Mesendoderm (in vitro differentiated cells): ENCODE measurements around the gene PEX16. TPM values are rescaled to one million over a fixed set of nuclear protein-coding genes. Genes with fewer than 3 reads are reported as not detected.
A peak's percentile ranks its signal among the peaks of the same experiment; 100 is the strongest.

Experiments used
- DNase-seq: peaks from one replicate; pipeline ENCODE4 v3.0.0; 2013
- H2AK5ac ChIP-seq: 2 replicates; pipeline ENCODE4 v1.6.1; 2013; ENCODE audit warnings: low read length, inconsistent platforms
- H2BK120ac ChIP-seq: 2 replicates; pipeline ENCODE4 v1.6.1; 2013; ENCODE audit warnings: low read depth, mild to moderate bottlenecking, low read length, moderate library complexity, mixed read lengths
- H2BK15ac ChIP-seq: replicated peaks from 2 replicates; pipeline ENCODE4 v1.6.1; 2013; ENCODE audit warnings: low read depth, mild to moderate bottlenecking, moderate library complexity
- H2BK5ac ChIP-seq: 2 replicates; pipeline ENCODE4 v1.6.1; 2013; ENCODE audit warnings: low read length, inconsistent platforms
- H3K18ac ChIP-seq: 2 replicates; pipeline ENCODE4 v1.6.1; 2013; ENCODE audit warnings: mild to moderate bottlenecking, low read length, mixed read lengths
- H3K23ac ChIP-seq: one replicate; pipeline ENCODE4 v1.6.1; 2013; ENCODE audit warnings: low read length
- H3K27ac ChIP-seq: 2 replicates; pipeline ENCODE4 v1.5.1; 2013; ENCODE audit warnings: low read depth, mild to moderate bottlenecking, inconsistent platforms, low read length, moderate library complexity
- H3K27me3 ChIP-seq: 2 replicates; pipeline ENCODE4 v1.6.1; 2013; ENCODE audit warnings: low read length, control low read depth, mild to moderate bottlenecking, inconsistent platforms; ENCODE audit not compliant: insufficient read depth, poor library complexity
- H3K36me3 ChIP-seq: 2 replicates; pipeline ENCODE4 v1.6.1; 2013; ENCODE audit warnings: low read length, inconsistent platforms; ENCODE audit not compliant: control insufficient read depth, insufficient read depth
- H3K4ac ChIP-seq: one replicate; pipeline ENCODE4 v1.6.1; 2013; ENCODE audit warnings: low read depth, mild to moderate bottlenecking, low read length, moderate library complexity
- H3K4me1 ChIP-seq: 2 replicates; pipeline ENCODE4 v1.6.1; 2013; ENCODE audit warnings: low read depth, low read length, inconsistent platforms; ENCODE audit not compliant: control insufficient read depth
- H3K4me2 ChIP-seq: 2 replicates; pipeline ENCODE4 v1.6.1; 2013; ENCODE audit warnings: low read length
- H3K4me3 ChIP-seq: 2 replicates; pipeline ENCODE4 v1.5.1; 2013; ENCODE audit warnings: mild to moderate bottlenecking, low read length
- H3K56ac ChIP-seq: one replicate; pipeline ENCODE4 v1.6.1; 2013; ENCODE audit warnings: low read length
- H3K79me1 ChIP-seq: 2 replicates; pipeline ENCODE4 v1.6.1; 2013; ENCODE audit warnings: low read length, inconsistent platforms
- H3K79me2 ChIP-seq: 2 replicates; pipeline ENCODE4 v1.6.1; 2013; ENCODE audit warnings: mild to moderate bottlenecking, low read length; ENCODE audit not compliant: control insufficient read depth, insufficient read depth
- H3K9ac ChIP-seq: 2 replicates; pipeline ENCODE4 v1.6.1; 2013; ENCODE audit warnings: low read length, inconsistent platforms
- H4K5ac ChIP-seq: one replicate; pipeline ENCODE4 v1.6.1; 2013; ENCODE audit warnings: low read length
- H4K8ac ChIP-seq: one replicate; pipeline ENCODE4 v1.6.1; 2013; ENCODE audit warnings: low read depth, mild to moderate bottlenecking, control low read depth, low read length, moderate library complexity
- WGBS: extraction: QIAGEN DNeasy Blood & Tissue Kit; methylation state at CpG from one replicate; pipeline ENCODE4 v1.1.7; 2013; ENCODE audit warnings: low lambda C conversion rate, missing lambda C conversion rate; ENCODE audit not compliant: insufficient coverage; ENCODE audit errors: extremely low coverage; 5-methylcytosine and 5-hydroxymethylcytosine counted together
- polyA plus RNA-seq, 2 experiments: library from polyadenylated mRNA; stranded (reverse); fragments of 200-250 nt; gene quantifications; one replicate each; pipeline ENCODE4 v1.2.3, GENCODE V29; 2013

PEX16 gene
- polyA plus RNA-seq (2013, experiment 1 of 2): 13.3 TPM
- polyA plus RNA-seq (2013, experiment 2 of 2): 14.2 TPM

GRCh38 chr11:45917623-45918330 is at the start of gene PEX16:
Gene PEX16, minus strand, starts transcription at chr11:45917877. Its CDS starts 66 bp downstream, at chr11:45917811.
- Histone ChIP-seq H3K4me2 (peak within 1 kb of the TSS; percentile 94), H3K56ac (peak within 1 kb of the TSS; percentile 92), H3K4ac (peak within 1 kb of the TSS; percentile 21), H3K79me1 (no peaks in the 10 kb centered on the region), H3K36me3 (peaks cover 3% of the 10 kb centered on the region), H3K27me3 (no peaks in the 10 kb centered on the region), H2BK5ac (peak within 1 kb of the TSS; percentile 47), H3K4me1 (peaks cover 1% of the 10 kb centered on the region), H3K79me2 (no peaks in the 10 kb centered on the region), H3K4me3 (peak within 1 kb of the TSS; percentile 87), H2BK120ac (no peak within 1 kb of the TSS), H4K5ac (no peak within 1 kb of the TSS), H2AK5ac (no peak within 1 kb of the TSS), H2BK15ac (no peak within 1 kb of the TSS), H3K27ac (peak within 1 kb of the TSS; percentile 69), H3K18ac (no peak within 1 kb of the TSS), H4K8ac (no peak within 1 kb of the TSS), H3K9ac (peak within 1 kb of the TSS; percentile 93), H3K23ac (peak within 1 kb of the TSS; percentile 59)
- DNase-seq: peak; percentile 98
- WGBS: no CpG with 5 or more reads among the region's 45 CpGs

- H3K9ac ChIP-seq: no peak overlapping the region
- no peak overlapping the region for H3K4me2 ChIP-seq
- no peak overlapping the region for H4K8ac ChIP-seq
- no peak overlapping the region for H3K27ac ChIP-seq
- no peak overlapping the region for H2BK5ac ChIP-seq
- H3K4me1 ChIP-seq: peaks cover 3% of the 10 kb centered on the region
- no peak overlapping the region for H2BK120ac ChIP-seq
- H3K36me3 ChIP-seq: no peaks in the 10 kb centered on the region
- H4K5ac ChIP-seq: no peak overlapping the region
- H3K56ac ChIP-seq: no peak overlapping the region
- no peaks in the 10 kb centered on the region for H3K27me3 ChIP-seq
- H2BK15ac ChIP-seq: no peak overlapping the region
- no peaks in the 10 kb centered on the region for H3K79me1 ChIP-seq
- no peak overlapping the region for H3K4ac ChIP-seq
- H3K23ac ChIP-seq: no peak overlapping the region
- no CpG with 5 or more reads among the region's 9 CpGs for WGBS
- H3K18ac ChIP-seq: no peak overlapping the region
- H3K79me2 ChIP-seq: no peaks in the 10 kb centered on the region
- H2AK5ac ChIP-seq: no peak overlapping the region
- H3K4me3 ChIP-seq: no peak overlapping the region
- DNase-seq: peak; percentile 87
Observed at GRCh38 chr11:45964911-45965389, 47.3 kb upstream of the PEX16 start.

GRCh38 chr11:45961751-45962240 is 44.1 kb upstream of the PEX16 start:
- Histone ChIP-seq H3K36me3 (no peaks in the 10 kb centered on the region), H3K56ac (no peak overlapping the region)
- WGBS: no CpG with 5 or more reads among the region's 7 CpGs

GRCh38 chr11:45960387-45961095 is 42.9 kb upstream of the PEX16 start:
- Histone ChIP-seq H2AK5ac (no peak overlapping the region), H3K79me2 (no peaks in the 10 kb centered on the region), H2BK15ac (no peak overlapping the region), H3K23ac (no peak overlapping the region), H3K79me1 (no peaks in the 10 kb centered on the region), H4K8ac (no peak overlapping the region), H2BK120ac (no peak overlapping the region), H3K4ac (no peak overlapping the region), H3K56ac (no peak overlapping the region), H3K27ac (no peak overlapping the region), H3K27me3 (no peaks in the 10 kb centered on the region), H3K18ac (no peak overlapping the region), H4K5ac (no peak overlapping the region), H3K9ac (no peak overlapping the region), H3K4me2 (no peak overlapping the region), H3K4me3 (no peak overlapping the region), H2BK5ac (no peak overlapping the region), H3K4me1 (no peaks in the 10 kb centered on the region), H3K36me3 (no peaks in the 10 kb centered on the region)
- DNase-seq: no peak
- no CpG with 5 or more reads among the region's 4 CpGs for WGBS

More at GRCh38 chr11:45961751-45962240, 44.1 kb upstream of the PEX16 start:
- Histone ChIP-seq H3K4ac (no peak overlapping the region), H3K27ac (no peak overlapping the region), H3K9ac (no peak overlapping the region), H4K8ac (no peak overlapping the region), H2BK120ac (no peak overlapping the region), H3K23ac (no peak overlapping the region), H2AK5ac (no peak overlapping the region), H3K4me3 (no peak overlapping the region), H3K4me2 (no peak overlapping the region), H3K4me1 (no peaks in the 10 kb centered on the region), H3K79me2 (no peaks in the 10 kb centered on the region), H3K79me1 (no peaks in the 10 kb centered on the region), H4K5ac (no peak overlapping the region), H2BK5ac (no peak overlapping the region), H3K27me3 (no peaks in the 10 kb centered on the region), H3K18ac (no peak overlapping the region), H2BK15ac (no peak overlapping the region)
- DNase-seq: no peak

- Histone ChIP-seq H3K27ac (no peak overlapping the region), H3K56ac (no peak overlapping the region), H3K18ac (no peak overlapping the region), H3K4ac (no peak overlapping the region), H3K9ac (no peak overlapping the region), H3K79me2 (no peaks in the 10 kb centered on the region), H3K79me1 (no peaks in the 10 kb centered on the region), H3K27me3 (no peaks in the 10 kb centered on the region), H3K36me3 (no peaks in the 10 kb centered on the region), H2BK15ac (no peak overlapping the region), H2BK120ac (no peak overlapping the region), H3K4me2 (no peak overlapping the region), H2AK5ac (no peak overlapping the region), H3K4me3 (no peak overlapping the region), H4K5ac (no peak overlapping the region), H3K23ac (no peak overlapping the region), H3K4me1 (no peaks in the 10 kb centered on the region), H2BK5ac (no peak overlapping the region), H4K8ac (no peak overlapping the region)
- no peak for DNase-seq
- no CpG with 5 or more reads among the region's 1 CpG for WGBS
Observed at GRCh38 chr11:45959851-45960250, 42.2 kb upstream of the PEX16 start.
